GM12872 (cell line): ENCODE measurements around the gene NRGN.

ENCODE experiments used
- TF ChIP-seq, protein P1 (sequence below): IDR thresholded peaks from 3 replicates; pipeline ENCODE4 v1.5.1; 2011; ENCODE audit warnings: low read depth, mild to moderate bottlenecking, low read length, moderate library complexity; ENCODE audit not compliant: insufficient read depth

The NRGN gene

DNA sequence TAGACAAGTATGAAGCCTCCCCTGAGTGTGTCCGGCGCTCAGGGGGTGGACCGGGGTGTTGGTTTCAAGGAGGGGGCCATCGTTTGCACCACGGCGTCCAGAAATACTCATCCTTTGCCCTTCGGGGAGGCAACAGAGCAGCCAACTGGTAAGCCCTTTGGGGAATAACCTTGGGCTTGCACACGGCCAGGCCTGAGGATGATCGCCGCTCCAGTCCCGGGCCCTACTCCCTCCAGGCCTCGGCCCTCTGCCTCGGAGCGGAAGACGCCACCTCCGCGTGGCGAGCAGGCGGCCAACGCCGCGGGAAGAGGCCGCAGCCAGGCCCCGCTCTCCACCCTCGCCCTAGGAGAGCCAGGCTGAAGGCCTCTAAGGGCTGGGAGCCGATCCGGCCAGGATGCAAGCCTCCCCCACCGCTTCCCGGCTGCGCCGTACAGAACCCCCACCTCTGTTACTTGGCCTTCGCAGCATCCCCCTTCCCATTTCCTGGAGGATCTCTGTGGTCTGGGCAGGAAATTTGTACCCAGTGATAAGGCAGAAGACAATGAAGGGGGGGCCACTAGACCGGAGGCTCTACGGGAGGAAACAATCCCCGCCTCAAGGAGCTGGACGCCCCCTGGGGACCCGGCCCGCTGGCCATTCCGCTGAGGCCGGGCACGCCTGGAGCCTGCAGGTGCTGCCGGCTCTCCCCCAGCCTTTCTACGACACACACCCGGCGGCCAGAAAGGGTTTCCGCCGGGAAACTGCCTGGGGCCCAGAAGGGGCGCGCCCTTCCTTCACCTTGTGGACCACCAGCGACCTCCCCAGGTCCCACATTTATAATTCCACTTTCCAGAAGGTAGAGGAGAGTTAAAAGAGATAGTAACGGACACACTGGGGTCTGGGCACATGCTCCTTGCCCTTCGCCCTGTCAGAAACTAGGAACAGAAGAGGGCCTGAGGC lies 19.8 kb downstream of the NRGN start:
- TF ChIP-seq, protein P1, sequence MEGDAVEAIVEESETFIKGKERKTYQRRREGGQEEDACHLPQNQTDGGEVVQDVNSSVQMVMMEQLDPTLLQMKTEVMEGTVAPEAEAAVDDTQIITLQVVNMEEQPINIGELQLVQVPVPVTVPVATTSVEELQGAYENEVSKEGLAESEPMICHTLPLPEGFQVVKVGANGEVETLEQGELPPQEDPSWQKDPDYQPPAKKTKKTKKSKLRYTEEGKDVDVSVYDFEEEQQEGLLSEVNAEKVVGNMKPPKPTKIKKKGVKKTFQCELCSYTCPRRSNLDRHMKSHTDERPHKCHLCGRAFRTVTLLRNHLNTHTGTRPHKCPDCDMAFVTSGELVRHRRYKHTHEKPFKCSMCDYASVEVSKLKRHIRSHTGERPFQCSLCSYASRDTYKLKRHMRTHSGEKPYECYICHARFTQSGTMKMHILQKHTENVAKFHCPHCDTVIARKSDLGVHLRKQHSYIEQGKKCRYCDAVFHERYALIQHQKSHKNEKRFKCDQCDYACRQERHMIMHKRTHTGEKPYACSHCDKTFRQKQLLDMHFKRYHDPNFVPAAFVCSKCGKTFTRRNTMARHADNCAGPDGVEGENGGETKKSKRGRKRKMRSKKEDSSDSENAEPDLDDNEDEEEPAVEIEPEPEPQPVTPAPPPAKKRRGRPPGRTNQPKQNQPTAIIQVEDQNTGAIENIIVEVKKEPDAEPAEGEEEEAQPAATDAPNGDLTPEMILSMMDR, result no peak

DNA sequence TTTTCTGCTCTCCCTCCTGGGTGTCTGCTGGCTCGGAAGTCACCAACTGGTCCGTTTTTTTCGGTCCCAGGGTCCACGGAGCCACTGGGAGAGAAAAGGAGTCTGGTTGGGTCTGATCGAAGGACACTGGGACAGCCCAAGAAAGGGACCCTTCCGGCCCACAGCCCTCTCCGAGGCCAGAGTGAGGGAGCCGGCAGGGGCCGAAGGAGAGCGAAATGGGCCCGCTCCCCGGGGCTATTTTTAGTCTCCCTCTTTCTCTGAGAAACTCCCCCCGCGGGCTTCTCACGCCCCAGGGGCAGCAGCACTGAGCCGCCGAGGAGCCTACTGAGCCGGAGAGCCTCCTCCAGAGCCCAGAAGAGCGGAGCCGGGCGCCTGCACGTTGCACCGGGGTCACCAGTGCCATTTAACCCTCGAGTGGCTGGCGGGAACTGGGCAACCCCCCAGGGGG lies 20.5 kb downstream of the NRGN start:
- TF ChIP-seq, protein P1, result no peak

DNA sequence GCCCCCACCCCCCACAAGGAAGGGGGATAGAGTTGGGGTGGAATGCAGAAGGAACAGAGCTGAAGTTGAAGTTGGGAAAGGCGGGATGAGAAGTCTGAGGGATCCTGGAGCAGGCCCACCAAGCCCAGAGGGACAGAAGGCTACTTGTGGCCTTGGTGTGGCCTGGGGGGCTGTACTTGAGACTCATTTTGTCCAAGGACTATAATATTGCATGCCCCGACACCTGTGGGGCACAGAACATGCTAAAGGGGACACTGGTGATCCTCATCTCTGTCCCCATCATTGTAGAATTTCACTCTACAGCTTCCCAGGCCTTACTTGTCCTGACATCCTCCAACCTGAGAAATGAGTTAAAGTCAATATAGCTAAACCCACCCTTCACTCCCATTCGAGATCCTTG lies 21.1 kb downstream of the NRGN start:
- TF ChIP-seq, protein P1, result no peak

DNA sequence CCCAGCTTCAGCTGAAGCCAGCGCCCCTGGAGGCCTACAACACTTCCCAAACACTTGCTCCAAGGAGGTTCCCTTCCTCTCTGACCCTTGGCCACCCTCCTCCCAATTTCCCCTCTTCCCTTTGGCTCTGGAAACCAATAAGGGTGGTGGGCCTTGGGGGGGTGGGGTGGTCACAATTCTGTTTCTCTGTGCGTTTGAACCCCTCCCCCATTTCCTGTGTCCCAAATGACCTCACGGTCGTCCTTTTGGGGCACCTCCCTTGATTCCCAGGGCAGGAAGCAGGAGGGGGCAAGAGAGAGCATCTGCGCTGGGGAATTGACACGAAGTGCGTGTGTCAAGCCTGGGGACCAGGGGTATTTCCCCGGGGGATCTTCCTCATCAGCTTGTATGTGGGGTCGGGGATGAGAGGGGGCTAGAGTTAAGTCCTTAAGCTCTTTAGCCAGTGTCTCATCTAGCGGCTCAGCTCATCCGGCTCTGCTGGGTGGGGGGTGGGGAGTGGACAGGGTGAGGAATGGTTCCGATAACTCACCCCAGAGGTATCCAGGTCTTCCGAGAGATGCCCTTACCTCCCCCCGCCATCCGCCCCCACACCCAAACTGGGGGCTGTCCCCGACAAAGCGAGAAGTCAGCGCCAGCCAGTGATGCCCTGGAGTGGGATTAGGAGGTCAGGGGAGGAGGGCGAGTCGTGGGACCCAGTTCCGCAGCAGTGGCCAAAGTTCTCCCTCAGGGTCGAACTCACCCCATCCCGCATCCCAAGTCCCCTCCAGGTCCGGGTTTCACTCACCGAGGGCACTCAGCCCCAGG lies 21.8 kb downstream of the NRGN start:
- TF ChIP-seq, protein P1, result peak; percentile 40; the same call in 2 of the 3 replicates

DNA sequence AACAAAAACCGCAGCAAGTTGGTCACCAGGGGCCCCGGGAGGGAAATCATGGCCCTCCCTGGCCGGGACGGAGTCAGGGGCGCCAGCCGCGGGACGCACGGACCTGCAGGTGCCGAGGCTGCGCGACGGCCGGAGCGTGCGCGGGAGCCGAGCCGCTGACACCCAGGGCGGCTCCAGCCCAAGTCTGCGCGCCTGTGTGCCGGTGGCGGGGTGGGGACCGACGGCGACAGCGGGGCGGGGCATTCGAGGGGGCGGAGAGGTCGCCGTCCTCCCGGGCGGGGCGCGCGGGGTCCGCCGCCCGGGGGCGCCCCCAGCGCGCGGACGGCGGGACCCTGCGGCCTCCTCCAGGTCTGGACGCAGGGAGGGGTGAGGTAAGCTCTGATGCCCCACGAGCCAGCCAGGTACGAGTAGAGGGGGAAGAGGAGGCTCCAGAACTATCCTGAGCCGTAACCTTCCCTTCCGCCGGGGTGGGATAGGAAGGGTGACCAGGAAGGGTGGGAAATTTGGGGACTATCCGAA lies 22.4 kb downstream of the NRGN start, which contains the start of gene ESAM:
Gene ESAM (minus strand): TSS at position 186 of the 519 bp plus-strand sequence. CDS start 136 bp downstream, at position 50.
- TF ChIP-seq, protein P1, result no peak

DNA sequence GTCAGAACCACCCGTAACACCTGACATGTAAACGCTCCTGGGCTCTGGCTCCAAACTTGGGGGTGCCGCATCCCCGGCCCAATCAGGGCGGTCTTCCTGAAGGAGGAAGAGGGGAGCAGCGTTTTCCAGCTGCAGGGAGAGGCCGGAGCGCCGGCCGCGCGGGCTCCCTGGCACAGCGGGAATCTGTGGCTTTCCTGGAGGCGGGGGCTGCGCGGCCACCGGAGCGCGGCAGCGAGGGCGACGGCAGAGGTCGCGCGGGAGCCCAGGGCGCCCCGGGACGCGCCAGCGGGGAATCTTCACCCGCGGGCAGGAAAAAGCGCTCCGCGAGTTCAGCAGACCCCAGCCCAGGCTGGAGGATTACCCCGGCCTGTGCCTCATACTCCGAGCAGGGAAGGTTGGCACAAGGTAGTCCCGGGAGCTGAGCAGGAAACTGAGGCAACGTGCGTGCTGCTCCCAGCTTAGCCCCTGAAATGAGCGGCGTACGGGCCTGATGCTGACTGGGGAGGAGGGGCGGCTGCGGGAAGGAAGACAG lies 22.9 kb downstream of the NRGN start:
- TF ChIP-seq, protein P1, result no peak
